Measurements from ENCODE around the gene MYO7A. TPM values are rescaled to one million over a fixed set of nuclear protein-coding genes. Genes with fewer than 3 reads are reported as not detected.

The MYO7A gene
- total RNA-seq, 1 donor from 2014 or later: 0.97 TPM

- Histone ChIP-seq H3K9me3 (ENCODE audit: low read depth) (no peaks in the 10 kb centered on the region), H3K9ac (no peak overlapping the region), H3K4me3 (no peak overlapping the region), H3F3A (ENCODE audit: low read depth) (no peaks in the 10 kb centered on the region), H3K4me2 (no peak overlapping the region), H3K4me1 (no peaks in the 10 kb centered on the region), H3K36me3 (no peaks in the 10 kb centered on the region), H4K20me1 (ENCODE audit: low read depth) (no peaks in the 10 kb centered on the region), H3K79me2 (ENCODE audit: low read depth) (no peaks in the 10 kb centered on the region), H3K27ac (no peak overlapping the region), H3K27me3 (no peaks in the 10 kb centered on the region), H2AFZ (replicated peaks) (no peak overlapping the region)
- Mint-ChIP-seq H3K4me3 (no peak overlapping the region), H3K27me3 (ENCODE audit: insufficient read depth, low read depth) (no peaks in the 10 kb centered on the region), H3K27ac (no peak overlapping the region), H3K4me1 (peaks cover 3% of the 10 kb centered on the region), H3K9me3 (no peaks in the 10 kb centered on the region), H3K36me3 (no peaks in the 10 kb centered on the region)
- TF ChIP-seq EZH2phosphoT487 (IDR thresholded peaks at IDR 0.05) (no peak), CTCF (IDR thresholded peaks at IDR 0.05) (no peak), EZH2 (IDR thresholded peaks at IDR 0.05) (no peak)
- DNase-seq (ENCODE audit: low spot score): no peak
These were observed 56.3 kb downstream of the MYO7A start for GRCh38 chr11:77184136-77184860.

DNA sequence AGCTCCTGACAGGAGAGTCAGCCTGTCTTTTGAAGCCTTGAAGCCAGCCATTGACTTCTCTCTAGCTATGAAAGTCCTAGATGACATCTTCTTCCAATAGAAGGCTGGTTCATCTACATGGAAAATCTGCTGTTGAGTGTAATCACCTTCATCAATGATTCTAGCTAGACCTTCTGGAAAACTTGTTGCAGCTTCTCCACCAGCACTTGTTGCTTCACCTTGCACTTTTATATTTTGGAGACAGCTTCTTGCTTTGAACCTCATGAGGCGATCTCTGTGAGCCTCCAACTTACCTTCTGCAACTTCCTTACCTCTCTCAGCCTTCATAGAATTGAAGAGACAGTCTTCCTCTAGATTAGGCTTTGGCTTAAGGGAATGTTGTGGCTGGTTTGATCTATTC, 58.3 kb downstream of the MYO7A start:
- no peak overlapping the region for H3K4me2 ChIP-seq
- H3K9me3 ChIP-seq (ENCODE audit: low read depth): no peaks in the 10 kb centered on the region
- H3K9ac ChIP-seq: no peak overlapping the region
- H2AFZ ChIP-seq (replicated peaks): no peak overlapping the region
- H3K27me3 ChIP-seq: no peaks in the 10 kb centered on the region
- H3K36me3 Mint-ChIP-seq: no peaks in the 10 kb centered on the region
- H3K4me1 ChIP-seq: no peaks in the 10 kb centered on the region
- H3K9me3 Mint-ChIP-seq: no peaks in the 10 kb centered on the region
- no peak overlapping the region for H3K4me3 Mint-ChIP-seq
- peaks cover 3% of the 10 kb centered on the region for H3K4me1 Mint-ChIP-seq
- H3K79me2 ChIP-seq (ENCODE audit: low read depth): no peaks in the 10 kb centered on the region
- no peak overlapping the region for H3K27ac ChIP-seq
- no peak overlapping the region for H3K27ac Mint-ChIP-seq
- H4K20me1 ChIP-seq (ENCODE audit: low read depth): no peaks in the 10 kb centered on the region
- DNase-seq (ENCODE audit: low spot score): no peak
- H3F3A ChIP-seq (ENCODE audit: low read depth): no peaks in the 10 kb centered on the region
- H3K4me3 ChIP-seq: no peak overlapping the region
- H3K27me3 Mint-ChIP-seq (ENCODE audit: insufficient read depth, low read depth): no peaks in the 10 kb centered on the region
- no peak for TF ChIP-seq EZH2phosphoT487 (IDR thresholded peaks at IDR 0.05)
- no peak for TF ChIP-seq CTCF (IDR thresholded peaks at IDR 0.05)
- H3K36me3 ChIP-seq: no peaks in the 10 kb centered on the region

GRCh38 chr11:77187111-77187750, 59.2 kb downstream of the MYO7A start:
- H3K36me3 ChIP-seq: no peaks in the 10 kb centered on the region
- H3K27ac Mint-ChIP-seq: no peak overlapping the region

More at GRCh38 chr11:77187111-77187750, 59.2 kb downstream of the MYO7A start:
- TF ChIP-seq EZH2phosphoT487 (IDR thresholded peaks at IDR 0.05): no peak
- no peak for TF ChIP-seq CTCF (IDR thresholded peaks at IDR 0.05)
- TF ChIP-seq EZH2 (IDR thresholded peaks at IDR 0.05): no peak
- H3K9ac ChIP-seq: no peak overlapping the region
- no peak overlapping the region for H3K27ac ChIP-seq
- H3K4me2 ChIP-seq: no peak overlapping the region
- H3K4me1 Mint-ChIP-seq: peaks cover 3% of the 10 kb centered on the region
- H3K79me2 ChIP-seq (ENCODE audit: low read depth): no peaks in the 10 kb centered on the region
- H2AFZ ChIP-seq (replicated peaks): no peak overlapping the region
- no peaks in the 10 kb centered on the region for H3K4me1 ChIP-seq
- no peaks in the 10 kb centered on the region for H3K27me3 Mint-ChIP-seq (ENCODE audit: insufficient read depth, low read depth)
- H3K9me3 ChIP-seq (ENCODE audit: low read depth): no peaks in the 10 kb centered on the region
- no peaks in the 10 kb centered on the region for H4K20me1 ChIP-seq (ENCODE audit: low read depth)
- H3K36me3 Mint-ChIP-seq: no peaks in the 10 kb centered on the region
- no peaks in the 10 kb centered on the region for H3K27me3 ChIP-seq
- no peak overlapping the region for H3K4me3 ChIP-seq
- no peaks in the 10 kb centered on the region for H3F3A ChIP-seq (ENCODE audit: low read depth)
- no peaks in the 10 kb centered on the region for H3K9me3 Mint-ChIP-seq
- DNase-seq (ENCODE audit: low spot score): no peak
- H3K4me3 Mint-ChIP-seq: no peak overlapping the region
